WERI-Rb-1 (cell line): ENCODE data around the gene VPS4A.
"Not testable (repeated sequence)": the region's sequence is repeated elsewhere in the genome, so short reads cannot be mapped to it uniquely, and the experiment has no call there.

Source experiments
- DNase-seq: peaks from one replicate; pipeline ENCODE4 v3.0.0-alpha.2; 2020
- H3K27ac ChIP-seq: fragments of 250-450 bp; sonication (Bioruptor Pico); 2 replicates; pipeline ENCODE4 v1.5.1; 2020; ENCODE audit warnings: mild to moderate bottlenecking, moderate library complexity
- H3K27me3 ChIP-seq: fragments of 250-450 bp; sonication (Bioruptor Pico); 2 replicates; pipeline ENCODE4 v1.5.1; 2021; ENCODE audit warnings: mild to moderate bottlenecking, low read depth, moderate library complexity; ENCODE audit not compliant: insufficient read depth, severe bottlenecking
- H3K36me3 ChIP-seq: fragments of 250-450 bp; sonication (Bioruptor Pico); 2 replicates; pipeline ENCODE4 v1.5.1; 2020; ENCODE audit warnings: mild to moderate bottlenecking, moderate library complexity
- H3K4me3 ChIP-seq: 2 replicates; pipeline ENCODE4 v1.5.1; 2011; ENCODE audit warnings: low read depth, mild to moderate bottlenecking, control low read depth, low read length
- H3K9me3 ChIP-seq: fragments of 250-450 bp; sonication (Bioruptor Pico); 2 replicates; pipeline ENCODE4 v1.5.1; 2021; ENCODE audit warnings: mild to moderate bottlenecking, moderate library complexity; ENCODE audit not compliant: severe bottlenecking
- CTCF ChIP-seq: IDR thresholded peaks from 2 replicates; pipeline ENCODE4 v1.5.1; 2011; ENCODE audit warnings: low read depth, mild to moderate bottlenecking, control low read depth, inconsistent platforms, low read length

Gene VPS4A

DNA sequence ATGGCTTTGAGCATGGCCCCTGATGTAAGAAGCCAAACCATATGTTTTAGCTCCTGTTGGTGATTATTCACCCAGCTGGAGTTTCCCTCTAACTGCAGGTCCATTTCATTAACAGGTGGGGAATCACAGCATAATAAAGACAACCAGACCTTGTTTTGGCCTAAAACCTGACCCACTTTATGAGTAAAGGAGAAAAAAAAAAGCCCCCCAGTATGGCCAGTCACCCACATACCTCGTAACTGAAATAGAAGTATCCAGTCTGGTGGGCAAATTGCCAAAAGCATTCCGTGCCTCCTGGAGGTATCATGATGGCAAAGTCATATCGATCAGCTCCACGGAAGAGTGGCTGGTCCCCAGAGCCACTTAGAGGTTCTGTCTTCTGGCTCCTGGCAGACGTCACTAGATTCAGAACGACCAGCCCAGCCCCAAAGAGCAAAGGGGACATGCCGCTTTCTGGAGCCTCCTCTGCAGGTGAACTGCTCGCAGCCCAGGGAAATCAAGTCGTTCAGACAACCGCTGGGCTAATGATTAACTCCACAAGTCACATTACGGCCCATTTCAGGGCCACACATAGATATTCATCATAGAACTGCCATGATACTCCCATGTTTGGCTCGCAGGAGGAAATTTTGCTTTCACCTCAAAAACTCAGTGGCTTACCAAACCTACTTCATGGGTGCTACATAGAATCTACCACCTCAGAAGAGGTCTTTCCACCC lies 40.3 kb downstream of the VPS4A start, which contains the start of gene TMED6:
TSS of gene TMED6 (minus strand) at position 478 of the 719 bp plus-strand sequence. CDS start at position 445, 33 bp downstream.
- Histone ChIP-seq H3K9me3 (no peaks in the 10 kb centered on the region), H3K4me3 (peak within 1 kb of the TSS; percentile 22), H3K27me3 (no peaks in the 10 kb centered on the region), H3K36me3 (peaks cover 17% of the 10 kb centered on the region), H3K27ac (peak within 1 kb of the TSS; percentile 79)
- peak; percentile 48 for DNase-seq
- no peak for TF ChIP-seq CTCF

GRCh38 chr16:69360070-69360469 lies 48.9 kb downstream of the VPS4A start:
- peaks cover 29% of the 10 kb centered on the region for H3K36me3 ChIP-seq
- not testable (repeated sequence) for DNase-seq

DNA sequence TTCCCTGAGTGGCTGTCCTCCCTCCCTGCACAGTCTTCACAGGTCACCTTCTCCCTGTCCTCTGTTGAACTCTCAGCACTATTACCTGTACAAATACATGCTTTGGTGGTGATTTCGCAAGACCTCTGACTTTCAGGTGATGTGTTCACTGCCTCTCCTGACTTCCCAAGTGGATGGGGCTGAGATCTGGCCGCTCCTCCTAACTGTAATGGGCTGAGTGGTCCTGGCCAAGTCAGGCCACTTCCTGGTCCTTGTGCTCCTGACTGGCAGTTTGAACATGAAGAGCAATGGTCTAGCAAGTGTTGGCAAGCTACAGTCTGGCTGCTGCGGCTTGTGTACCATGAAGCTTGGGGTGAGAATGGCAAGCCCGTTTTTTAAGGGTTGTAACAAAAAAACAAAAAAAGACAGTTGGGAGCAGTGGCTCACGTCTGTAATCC lies 52.1 kb downstream of the VPS4A start:
- peaks cover 52% of the 10 kb centered on the region for H3K36me3 ChIP-seq
- H3K9me3 ChIP-seq: no peaks in the 10 kb centered on the region
- DNase-seq: no peak
- H3K4me3 ChIP-seq: no peak overlapping the region
- H3K27ac ChIP-seq: no peak overlapping the region
- H3K27me3 ChIP-seq: no peaks in the 10 kb centered on the region
- no peak for TF ChIP-seq CTCF

More at GRCh38 chr16:69360070-69360469, 48.9 kb downstream of the VPS4A start:
- not testable (repeated sequence) for H3K9me3 ChIP-seq, H3K27me3 ChIP-seq, H3K4me3 ChIP-seq, H3K27ac ChIP-seq

- no peak overlapping the region for H3K27ac ChIP-seq
- DNase-seq: no peak
- peaks cover 58% of the 10 kb centered on the region for H3K36me3 ChIP-seq
- H3K9me3 ChIP-seq: no peaks in the 10 kb centered on the region
- H3K27me3 ChIP-seq: no peaks in the 10 kb centered on the region
- H3K4me3 ChIP-seq: no peak overlapping the region
- TF ChIP-seq CTCF: no peak
Measured at GRCh38 chr16:69364088-69364487, 52.9 kb downstream of the VPS4A start.

GRCh38 chr16:69365901-69366300 lies 54.8 kb downstream of the VPS4A start:
- peaks cover 72% of the 10 kb centered on the region for H3K36me3 ChIP-seq
- H3K4me3 ChIP-seq: no peak overlapping the region
- H3K27me3 ChIP-seq: no peaks in the 10 kb centered on the region
- TF ChIP-seq CTCF: no peak
- H3K9me3 ChIP-seq: no peaks in the 10 kb centered on the region
- H3K27ac ChIP-seq: no peak overlapping the region
- no peak for DNase-seq

DNA sequence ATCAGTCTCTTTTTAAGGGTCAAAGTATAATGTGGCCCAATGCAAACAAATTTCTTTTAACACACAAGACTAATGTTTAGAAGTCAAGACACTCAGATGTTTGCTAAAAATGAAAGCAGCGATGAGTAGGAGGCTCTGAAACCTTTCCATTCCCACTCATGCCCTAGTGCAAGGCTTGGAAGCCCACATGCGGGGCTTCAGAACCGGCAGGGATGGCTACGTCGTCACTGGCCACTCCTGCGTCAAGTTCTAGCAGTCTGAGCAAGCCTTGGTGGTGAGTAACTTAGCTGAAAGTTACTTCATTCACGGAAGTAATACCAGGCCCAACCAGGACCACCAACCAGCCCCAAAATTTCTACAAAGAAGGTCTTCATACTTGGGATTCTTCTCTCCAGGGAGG lies 55.3 kb downstream of the VPS4A start:
- H3K27ac ChIP-seq: no peak overlapping the region

More for the DNA sequence above, 55.3 kb downstream of the VPS4A start:
- no peak for DNase-seq
- Histone ChIP-seq H3K9me3 (no peaks in the 10 kb centered on the region), H3K4me3 (no peak overlapping the region), H3K27me3 (no peaks in the 10 kb centered on the region), H3K36me3 (peaks cover 73% of the 10 kb centered on the region)
- TF ChIP-seq CTCF: no peak
